CD4-positive, alpha-beta T cell (primary cell): ENCODE results near the gene KLF18. TPM values are rescaled to one million over a fixed set of nuclear protein-coding genes. Genes with fewer than 3 reads are reported as not detected.

Source experiments
- ATAC-seq: fragments of 200-7000 bp; cut with Tn5 transposase; one replicate; pipeline ENCODE4 v1.10.0; 2022; ENCODE audit warnings: mild to moderate bottlenecking; ENCODE audit not compliant: poor library complexity
- CTCF ChIA-PET: fragments of 350-600 bp; sonication (Branson Sonifier 250); formaldehyde crosslinking; loops from one replicate; lab custom pipeline; 2021; ENCODE audit warnings: antibody characterized with exemption, inconsistent platforms; lab: Charles Lee
- POLR2A ChIA-PET: fragments of 350-600 bp; sonication (Branson Sonifier 250); formaldehyde crosslinking; loops from one replicate; lab custom pipeline; 2021; ENCODE audit warnings: antibody characterized with exemption, inconsistent platforms; lab: Charles Lee
- DNase-seq, 14 experiments: peaks; one replicate each; pipeline ENCODE4 v3.0.0-alpha.2; 2013 to 2020; ENCODE audit warnings: mixed read lengths in 2 of 14
- H3K27ac ChIP-seq, 2 donors: one replicate each; pipeline versions ENCODE4 v1.5.1 to v1.7.0; 2013; ENCODE audit warnings: low read length in 2 of 2, low read depth in 1 of 2, mild to moderate bottlenecking in 1 of 2
- H3K27me3 ChIP-seq, 2 experiments: 1 replicate in 1 of 2; 2 replicates in 1 of 2; pipeline versions ENCODE4 v1.6.1 to v1.7.0; 2013; ENCODE audit warnings: low read length in 2 of 2, control low read depth in 1 of 2, mild to moderate bottlenecking in 1 of 2, moderate library complexity in 1 of 2; ENCODE audit not compliant: insufficient read depth in 2 of 2, control insufficient read depth in 1 of 2
- H3K36me3 ChIP-seq: one replicate; pipeline ENCODE4 v1.6.1; 2013; ENCODE audit warnings: low read length, control low read depth; ENCODE audit not compliant: insufficient read depth
- H3K4me1 ChIP-seq: one replicate; pipeline ENCODE4 v1.6.1; 2013; ENCODE audit warnings: low read length, control low read depth; ENCODE audit not compliant: insufficient read depth
- H3K4me3 ChIP-seq: one replicate; pipeline ENCODE4 v1.5.1; 2013; ENCODE audit warnings: mild to moderate bottlenecking, low read length, moderate library complexity
- H3K9me3 ChIP-seq, 2 experiments: 1 replicate in 1 of 2; 2 replicates in 1 of 2; pipeline versions ENCODE4 v1.6.1 to v1.7.0; 2013; ENCODE audit warnings: low read length in 2 of 2, mild to moderate bottlenecking in 2 of 2, control low read depth in 1 of 2, moderate library complexity in 1 of 2; ENCODE audit not compliant: control insufficient read depth in 1 of 2, insufficient read depth in 1 of 2
- H3K27ac Mint-ChIP-seq: one replicate; pipeline ENCODE4 v1.8.0; 2020; ENCODE audit warnings: mixed read lengths
- H3K27me3 Mint-ChIP-seq: one replicate; pipeline ENCODE4 v1.8.0; 2021; ENCODE audit warnings: mixed read lengths
- H3K36me3 Mint-ChIP-seq: one replicate; pipeline ENCODE4 v1.8.0; 2021; ENCODE audit warnings: low read depth, mixed read lengths
- H3K4me1 Mint-ChIP-seq: one replicate; pipeline ENCODE4 v1.8.0; 2021; ENCODE audit warnings: low read depth, mixed read lengths
- H3K4me3 Mint-ChIP-seq: one replicate; pipeline ENCODE4 v1.8.0; 2020; ENCODE audit warnings: mild to moderate bottlenecking, mixed read lengths
- H3K9me3 Mint-ChIP-seq: one replicate; pipeline ENCODE4 v1.8.0; 2020; ENCODE audit warnings: mixed read lengths
- CTCF ChIP-seq: fragments of 200-600 bp; IDR thresholded peaks from one replicate; pipeline ENCODE4 v1.8.0; 2022; ENCODE audit warnings: antibody characterized with exemption, mild to moderate bottlenecking
- intact Hi-C, 2 experiments: fragments of 100-400 bp; cut with DNase I in 1 of 2; cut with micrococcal nuclease in 1 of 2; formaldehyde crosslinking; loops; one replicate each; pipeline versions ENCODE4 v1.15.1 to v1.9.0; 2023 to 2025; cut with DNase I, micrococcal nuclease
- total RNA-seq, 174 experiments: library from RNA in 2 of 174; stranded (reverse) in 2 of 174; gene quantifications; one replicate each; pipeline ENCODE4 v1.2.3 and lab custom pipeline; 2021 to 2026

KLF18 gene
- total RNA-seq, 2 experiments from 2014 or later = not detected

- POLR2A ChIA-PET = no interaction called here
- CTCF ChIA-PET = no interaction called here
Observed at GRCh38 chr1:44113095-44113609, 28.3 kb downstream of the KLF18 start.

GRCh38 chr1:44112486-44112885 is 28.9 kb downstream of the KLF18 start:
- DNase-seq (no peak), ATAC-seq (no peak)
- ChIA-PET CTCF (no interaction called here), POLR2A (no interaction called here)
- peaks cover 9% of the 10 kb centered on the region for H3K27me3 Mint-ChIP-seq
- H3K4me1 Mint-ChIP-seq = no peaks in the 10 kb centered on the region
- Histone ChIP-seq H3K4me1 (no peaks in the 10 kb centered on the region), H3K36me3 (no peaks in the 10 kb centered on the region), H3K4me3 (no peak overlapping the region), H3K27ac (no peak overlapping the region), H3K9me3 (no peaks in the 10 kb centered on the region), H3K27me3 (peaks cover 0 to 5% of the 10 kb centered on the region in 2 experiments)
- H3K4me3 Mint-ChIP-seq = no peak overlapping the region
- intact Hi-C loops = no loop called here
- no peaks in the 10 kb centered on the region for H3K9me3 Mint-ChIP-seq
- no peak overlapping the region for H3K27ac Mint-ChIP-seq
- TF ChIP-seq CTCF = no peak
- H3K36me3 Mint-ChIP-seq = no peaks in the 10 kb centered on the region

More at GRCh38 chr1:44113095-44113609, 28.3 kb downstream of the KLF18 start:
- Mint-ChIP-seq H3K36me3 (no peaks in the 10 kb centered on the region), H3K9me3 (no peaks in the 10 kb centered on the region), H3K4me3 (no peak overlapping the region), H3K27ac (no peak overlapping the region), H3K27me3 (peaks cover 3% of the 10 kb centered on the region), H3K4me1 (no peaks in the 10 kb centered on the region)
- Histone ChIP-seq H3K36me3 (no peaks in the 10 kb centered on the region), H3K4me3 (no peak overlapping the region), H3K4me1 (no peaks in the 10 kb centered on the region), H3K27ac (no peak overlapping the region), H3K9me3 (no peaks in the 10 kb centered on the region), H3K27me3 (peaks cover 0 to 2% of the 10 kb centered on the region in 2 experiments)
- no peak for DNase-seq
- intact Hi-C loops = no loop called here
- no peak for ATAC-seq
- no peak for TF ChIP-seq CTCF

- ChIA-PET CTCF (no interaction called here), POLR2A (no interaction called here)
- DNase-seq (no peak), ATAC-seq (no peak)
- no peak overlapping the region for H3K27ac ChIP-seq
- no peaks in the 10 kb centered on the region for H3K4me1 Mint-ChIP-seq
- H3K9me3 Mint-ChIP-seq = no peaks in the 10 kb centered on the region
- H3K4me3 ChIP-seq = no peak overlapping the region
- no peaks in the 10 kb centered on the region for H3K4me1 ChIP-seq
- peaks cover 0 to 5% of the 10 kb centered on the region in 2 experiments for H3K27me3 ChIP-seq
- peaks cover 10% of the 10 kb centered on the region for H3K27me3 Mint-ChIP-seq
- H3K36me3 Mint-ChIP-seq = no peaks in the 10 kb centered on the region
- no peak overlapping the region for H3K27ac Mint-ChIP-seq
- no peaks in the 10 kb centered on the region for H3K36me3 ChIP-seq
- intact Hi-C loops = no loop called here
- H3K9me3 ChIP-seq = no peaks in the 10 kb centered on the region
- no peak overlapping the region for H3K4me3 Mint-ChIP-seq
- TF ChIP-seq CTCF = no peak
Observed at GRCh38 chr1:44111861-44112260, 29.6 kb downstream of the KLF18 start.
